DOHH2 (cell line): Measurements from ENCODE around the gene LPGAT1.

ENCODE experiments used
- H3F3A ChIP-seq: fragments of 200-600 bp; sonication (generic), shearing (Covaris generic); 2 replicates; pipeline ENCODE4 v1.6.0; 2016; ENCODE audit warnings: antibody characterized with exemption, mild to moderate bottlenecking; ENCODE audit not compliant: control insufficient read depth, insufficient read depth
- H3K27ac ChIP-seq: fragments of 200-600 bp; sonication (generic); 2 replicates; pipeline ENCODE4 v1.5.1; 2014; ENCODE audit warnings: low read depth, mild to moderate bottlenecking, low read length, moderate library complexity
- H3K27me3 ChIP-seq: fragments of 200-600 bp; sonication (generic); 2 replicates; pipeline ENCODE4 v1.6.1; 2014; ENCODE audit warnings: mild to moderate bottlenecking, low read length, mixed read lengths; ENCODE audit not compliant: control insufficient read depth
- H3K36me3 ChIP-seq: fragments of 200-600 bp; sonication (generic); 2 replicates; pipeline ENCODE4 v1.6.1; 2014; ENCODE audit warnings: mild to moderate bottlenecking, low read length, moderate library complexity, mixed read lengths; ENCODE audit not compliant: control insufficient read depth
- H3K4me1 ChIP-seq: fragments of 200-600 bp; sonication (generic); 2 replicates; pipeline ENCODE4 v1.6.1; 2014; ENCODE audit warnings: mild to moderate bottlenecking, low read length, mixed read lengths; ENCODE audit not compliant: control insufficient read depth
- H3K4me2 ChIP-seq: fragments of 200-600 bp; sonication (generic); 2 replicates; pipeline ENCODE4 v1.6.0; 2014; ENCODE audit warnings: mild to moderate bottlenecking, low read length, moderate library complexity
- H3K4me3 ChIP-seq: fragments of 200-600 bp; sonication (generic); 2 replicates; pipeline ENCODE4 v1.5.1; 2014; ENCODE audit warnings: mild to moderate bottlenecking, low read length, mixed read lengths
- H3K79me2 ChIP-seq: fragments of 200-600 bp; sonication (generic); 2 replicates; pipeline ENCODE4 v1.6.1; 2014; ENCODE audit warnings: mild to moderate bottlenecking, low read length, mixed read lengths; ENCODE audit not compliant: control insufficient read depth
- H3K9me2 ChIP-seq: fragments of 200-600 bp; sonication (generic); replicated peaks from 2 replicates; pipeline ENCODE4 v1.6.1; 2014; ENCODE audit warnings: mild to moderate bottlenecking, low read length, mixed read lengths; ENCODE audit not compliant: control insufficient read depth
- H3K9me3 ChIP-seq: fragments of 200-600 bp; sonication (generic); 2 replicates; pipeline ENCODE4 v1.6.1; 2014; ENCODE audit warnings: antibody characterized with exemption, low read length, mixed read lengths; ENCODE audit not compliant: control insufficient read depth, insufficient read depth
- H4K20me1 ChIP-seq: fragments of 200-600 bp; sonication (generic); 2 replicates; pipeline ENCODE4 v1.6.0; 2014; ENCODE audit warnings: low read depth, mild to moderate bottlenecking, antibody characterized with exemption, low read length, moderate library complexity; ENCODE audit not compliant: control insufficient read depth, insufficient read depth
- CTCF ChIP-seq: fragments of 200-600 bp; sonication (generic); IDR thresholded peaks from one replicate; pipeline ENCODE4 v1.5.1; 2014; ENCODE audit warnings: antibody characterized with exemption, mild to moderate bottlenecking, low read depth, low read length; ENCODE audit not compliant: poor library complexity, severe bottlenecking
- EZH2phosphoT487 ChIP-seq: fragments of 200-600 bp; sonication (generic); IDR thresholded peaks from 2 replicates; pipeline ENCODE4 v1.6.1; 2017; ENCODE audit warnings: borderline replicate concordance, mild to moderate bottlenecking, antibody characterized with exemption, low read length, moderate library complexity, mixed read lengths

The LPGAT1 gene

GRCh38 chr1:211699059-211699458, 131.5 kb downstream of the LPGAT1 start:
- Histone ChIP-seq H4K20me1 (peaks cover 10% of the 10 kb centered on the region; the same call in 1 of the 2 replicates), H3F3A (no peaks in the 10 kb centered on the region), H3K4me2 (peak overlapping the region; percentile 57), H3K27ac (no peak overlapping the region), H3K27me3 (peaks cover 49% of the 10 kb centered on the region), H3K79me2 (no peaks in the 10 kb centered on the region), H3K4me1 (peaks cover 31% of the 10 kb centered on the region), H3K9me3 (no peaks in the 10 kb centered on the region), H3K36me3 (no peaks in the 10 kb centered on the region), H3K4me3 (0 out of 2 replicates have a peak overlapping the region, but pooled peaks have one; percentile 23), H3K9me2 (no peaks in the 10 kb centered on the region)
- no peak for TF ChIP-seq EZH2phosphoT487
- no peak for TF ChIP-seq CTCF

- TF ChIP-seq CTCF = peak; percentile 96
- no peak for TF ChIP-seq EZH2phosphoT487
- Histone ChIP-seq H3K27ac (no peak overlapping the region), H3K36me3 (no peaks in the 10 kb centered on the region), H3K79me2 (no peaks in the 10 kb centered on the region), H3K9me2 (no peaks in the 10 kb centered on the region), H3K27me3 (peaks cover 44% of the 10 kb centered on the region), H3F3A (no peaks in the 10 kb centered on the region), H3K4me1 (peaks cover 26% of the 10 kb centered on the region), H3K9me3 (no peaks in the 10 kb centered on the region), H4K20me1 (peaks cover 10% of the 10 kb centered on the region; the same call in 1 of the 2 replicates), H3K4me3 (peak overlapping the region; percentile 23; the same call in 1 of the 2 replicates), H3K4me2 (peak overlapping the region; percentile 57)
Measured at GRCh38 chr1:211698161-211699026, 132.2 kb downstream of the LPGAT1 start.

- Histone ChIP-seq H3K4me1 (peaks cover 26% of the 10 kb centered on the region), H3K79me2 (no peaks in the 10 kb centered on the region), H3K27me3 (peaks cover 41% of the 10 kb centered on the region), H3K9me3 (no peaks in the 10 kb centered on the region), H4K20me1 (peaks cover 10% of the 10 kb centered on the region; the same call in 1 of the 2 replicates), H3K9me2 (no peaks in the 10 kb centered on the region), H3K4me3 (no peak overlapping the region), H3K36me3 (no peaks in the 10 kb centered on the region), H3K4me2 (peak overlapping the region; percentile 15), H3K27ac (no peak overlapping the region), H3F3A (no peaks in the 10 kb centered on the region)
- TF ChIP-seq EZH2phosphoT487 = 0 out of 2 replicates have a peak, but pooled peaks have one; percentile 70
- TF ChIP-seq CTCF = no peak
Measured at GRCh38 chr1:211697356-211697755, 133.2 kb downstream of the LPGAT1 start.
